Mucosa of rectum (tissue), 2 donors: Measurements from ENCODE around the gene CCNY.
"Not testable (repeated sequence)": the region's sequence is repeated elsewhere in the genome, so short reads cannot be mapped to it uniquely, and the experiment has no call there.

ENCODE experiments used
- H3K27ac ChIP-seq, 2 donors: one replicate each; pipeline ENCODE4 v1.7.0; 2013; ENCODE audit warnings: inconsistent platforms in 2 of 2, low read depth in 2 of 2, low read length in 2 of 2
- H3K27me3 ChIP-seq, 2 donors: one replicate each; pipeline ENCODE4 v1.7.0; 2013; ENCODE audit warnings: low read length in 2 of 2; ENCODE audit not compliant: control insufficient read depth in 2 of 2, insufficient read depth in 2 of 2
- H3K36me3 ChIP-seq, 2 donors: one replicate each; pipeline ENCODE4 v1.7.0; 2013; ENCODE audit warnings: low read length in 2 of 2; ENCODE audit not compliant: control insufficient read depth in 2 of 2, insufficient read depth in 2 of 2
- H3K4me1 ChIP-seq, 2 donors: one replicate each; pipeline ENCODE4 v1.7.0; 2013; ENCODE audit warnings: low read length in 2 of 2, mild to moderate bottlenecking in 1 of 2; ENCODE audit not compliant: control insufficient read depth in 2 of 2, insufficient read depth in 2 of 2
- H3K4me3 ChIP-seq, 2 donors: one replicate each; pipeline ENCODE4 v1.7.0; 2013; ENCODE audit warnings: low read length in 2 of 2
- H3K9ac ChIP-seq, 2 donors: one replicate each; pipeline ENCODE4 v1.7.0; 2013; ENCODE audit warnings: low read length in 2 of 2, low read depth in 1 of 2, mild to moderate bottlenecking in 1 of 2
- H3K9me3 ChIP-seq, 2 donors: one replicate each; pipeline ENCODE4 v1.7.0; 2013; ENCODE audit warnings: low read length in 2 of 2; ENCODE audit not compliant: control insufficient read depth in 2 of 2
- donor health status: healthy.
- donor health status: Normal muscosa, but diverticular disease.

The CCNY gene

DNA sequence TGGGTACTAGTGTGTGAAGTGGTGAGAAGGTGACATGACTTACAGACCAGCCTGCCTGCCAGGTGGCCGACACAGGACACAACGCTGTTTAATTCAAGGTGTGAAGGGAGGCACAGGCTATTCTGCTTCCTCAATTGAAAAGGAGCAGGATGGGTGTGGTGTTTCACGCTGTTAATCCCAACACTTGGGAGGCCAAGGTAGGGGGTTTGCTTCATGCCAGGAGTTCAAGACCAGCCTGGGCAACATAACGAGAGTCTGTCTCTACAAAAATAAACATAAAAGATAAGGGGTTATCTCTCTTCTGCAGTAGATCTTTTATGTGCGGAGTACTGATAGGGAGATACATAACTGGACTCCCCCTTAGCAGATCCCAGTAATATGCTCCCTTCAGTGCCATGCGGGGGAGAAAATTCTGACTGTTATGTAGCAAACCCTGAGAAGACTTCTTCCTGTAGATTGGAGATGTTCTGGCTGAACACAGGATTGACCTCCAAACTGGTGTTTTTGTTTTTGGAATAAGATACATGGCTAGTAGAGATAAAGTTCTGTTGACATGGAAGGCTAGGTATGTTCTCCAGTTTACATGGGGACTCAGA is 63.2 kb downstream of the CCNY start:
- H3K4me3 ChIP-seq: no peak overlapping the region
- H3K9me3 ChIP-seq: no peaks in the 10 kb centered on the region
- H3K4me1 ChIP-seq: no peaks in the 10 kb centered on the region
- H3K27ac ChIP-seq: no peak overlapping the region
- no peak overlapping the region for H3K9ac ChIP-seq
- H3K27me3 ChIP-seq: no peaks in the 10 kb centered on the region
- H3K36me3 ChIP-seq: no peaks in the 10 kb centered on the region

- Histone ChIP-seq H3K27ac (no peak overlapping the region), H3K27me3 (no peaks in the 10 kb centered on the region), H3K9me3 (no peaks in the 10 kb centered on the region), H3K9ac (no peak overlapping the region), H3K4me3 (no peak overlapping the region), H3K4me1 (no peaks in the 10 kb centered on the region), H3K36me3 (no peaks in the 10 kb centered on the region)
Measured at GRCh38 chr10:35400595-35401268, 64.4 kb downstream of the CCNY start.

- H3K36me3 ChIP-seq, H3K9ac ChIP-seq, H3K4me3 ChIP-seq, H3K27me3 ChIP-seq, H3K4me1 ChIP-seq, H3K9me3 ChIP-seq, H3K27ac ChIP-seq: not testable (repeated sequence)
Measured at GRCh38 chr10:35403491-35403890, 67.2 kb downstream of the CCNY start.

DNA sequence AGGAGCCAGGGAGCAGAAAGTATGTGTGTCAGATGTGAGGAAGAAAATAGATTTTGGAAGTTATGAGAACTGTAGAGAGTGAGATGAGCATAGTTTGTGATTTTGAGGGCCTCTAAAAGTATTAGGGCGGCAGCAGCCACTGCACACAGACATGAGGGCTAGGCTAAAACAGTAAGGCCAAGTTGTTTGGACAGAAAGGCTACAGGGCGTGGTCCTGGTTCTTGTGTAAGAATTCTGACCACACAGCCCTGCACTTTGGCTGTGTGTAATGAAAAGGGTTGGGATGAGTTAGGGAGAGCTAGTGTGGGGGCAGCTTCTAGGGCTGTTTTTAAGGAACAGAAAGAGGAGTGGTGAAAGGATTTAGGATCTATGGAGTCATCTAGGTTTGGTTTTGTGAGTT is 67.8 kb downstream of the CCNY start:
- not testable (repeated sequence) for H3K4me3 ChIP-seq, H3K9ac ChIP-seq, H3K4me1 ChIP-seq, H3K9me3 ChIP-seq, H3K27ac ChIP-seq, H3K27me3 ChIP-seq, H3K36me3 ChIP-seq

- H3K27ac ChIP-seq, H3K27me3 ChIP-seq, H3K9me3 ChIP-seq, H3K4me1 ChIP-seq, H3K36me3 ChIP-seq, H3K9ac ChIP-seq, H3K4me3 ChIP-seq: not testable (repeated sequence)
Measured at GRCh38 chr10:35406003-35406630, 69.8 kb downstream of the CCNY start.

DNA sequence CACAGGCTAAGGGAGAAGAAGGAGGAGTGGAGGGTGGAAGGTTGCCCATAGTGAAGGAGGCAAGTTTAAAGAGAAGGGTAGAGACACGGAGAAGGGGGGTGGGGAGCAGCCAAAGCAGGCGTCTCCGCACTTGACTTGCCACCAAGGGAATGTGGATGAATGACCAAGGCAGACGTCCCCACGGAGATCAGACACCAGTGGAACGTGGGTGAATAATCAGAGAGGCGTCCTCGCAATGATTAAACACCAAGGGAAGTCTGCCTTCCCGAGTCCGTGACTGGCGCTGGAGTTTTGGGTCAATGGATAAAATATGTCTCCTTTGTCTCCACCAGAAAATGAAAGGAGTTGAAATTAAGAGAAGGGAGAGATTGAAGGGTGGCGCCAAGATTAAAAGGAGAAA is 71.4 kb downstream of the CCNY start:
- H3K36me3 ChIP-seq, H3K27ac ChIP-seq, H3K4me1 ChIP-seq, H3K9me3 ChIP-seq, H3K9ac ChIP-seq, H3K4me3 ChIP-seq, H3K27me3 ChIP-seq: not testable (repeated sequence)

GRCh38 chr10:35409094-35409582 is 72.8 kb downstream of the CCNY start:
- Histone ChIP-seq H3K9me3 (no peaks in the 10 kb centered on the region), H3K36me3 (no peaks in the 10 kb centered on the region), H3K9ac (no peak overlapping the region), H3K27ac (no peak overlapping the region), H3K27me3 (no peaks in the 10 kb centered on the region), H3K4me1 (peaks cover 2 to 3% of the 10 kb centered on the region in 2 donors), H3K4me3 (no peak overlapping the region)

DNA sequence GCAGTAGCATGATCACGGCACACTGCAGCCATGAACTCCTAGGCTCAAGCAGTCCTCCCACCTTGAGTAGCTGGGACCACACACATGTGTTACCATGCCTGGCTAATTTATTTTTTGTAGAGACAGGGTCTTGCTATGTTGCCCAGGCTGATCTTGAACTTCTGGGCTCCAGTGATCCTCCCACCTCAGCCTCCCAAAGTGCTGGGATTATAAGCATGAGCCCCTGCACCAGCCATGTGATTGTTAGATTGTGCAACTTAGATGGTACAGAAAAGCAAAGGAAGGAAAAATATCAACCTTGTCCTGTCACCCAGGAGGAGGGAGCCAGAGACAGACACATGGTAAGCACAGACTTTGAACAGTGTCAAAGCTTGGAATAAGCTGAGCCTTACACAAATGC is 73.5 kb downstream of the CCNY start:
- no peak overlapping the region for H3K27ac ChIP-seq
- peaks cover 2 to 3% of the 10 kb centered on the region in 2 donors for H3K4me1 ChIP-seq
- H3K27me3 ChIP-seq: no peaks in the 10 kb centered on the region

DNA sequence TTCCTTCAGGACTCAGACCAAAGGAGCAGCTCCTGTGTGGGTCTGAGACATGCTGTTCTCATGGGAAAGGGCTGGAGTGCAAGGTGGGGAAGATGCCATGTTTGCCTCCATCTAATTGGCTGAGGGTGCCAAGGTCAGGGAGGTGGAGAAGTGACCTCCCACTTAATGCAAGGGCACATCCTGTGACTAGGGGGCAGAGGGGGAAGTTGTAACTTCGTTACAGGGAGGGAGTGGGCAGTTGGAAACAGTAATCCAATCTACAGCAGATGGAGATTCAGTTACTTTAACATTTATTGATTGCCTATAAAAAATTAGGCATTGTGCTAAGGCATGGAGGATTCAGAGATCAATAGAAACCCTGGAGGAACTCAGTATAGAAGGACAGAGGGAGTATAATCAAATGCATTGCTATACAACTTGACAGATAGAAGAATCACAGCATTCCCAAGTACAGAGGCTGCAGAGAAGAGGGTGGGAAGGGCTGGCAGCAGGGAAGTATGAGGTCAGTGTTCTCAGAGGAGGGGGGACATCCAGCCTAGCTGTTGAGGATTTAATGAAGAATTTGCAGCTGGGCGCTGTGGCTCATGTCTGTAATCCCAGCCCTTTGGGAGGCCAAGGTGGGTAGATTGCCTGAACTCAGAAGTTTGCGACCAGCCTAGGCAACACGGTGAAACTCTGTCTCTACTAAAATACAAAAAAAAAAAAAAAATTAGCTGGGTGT is 75.9 kb downstream of the CCNY start:
- peaks cover 0 to 2% of the 10 kb centered on the region in 2 donors for H3K36me3 ChIP-seq
- H3K27ac ChIP-seq: no peak overlapping the region
- no peaks in the 10 kb centered on the region for H3K9me3 ChIP-seq
- H3K27me3 ChIP-seq: no peaks in the 10 kb centered on the region
- H3K4me1 ChIP-seq: peaks cover 2 to 3% of the 10 kb centered on the region in 2 donors
- no peak overlapping the region for H3K4me3 ChIP-seq
- no peak overlapping the region for H3K9ac ChIP-seq

More for the DNA sequence above, 73.5 kb downstream of the CCNY start:
- Histone ChIP-seq H3K9me3 (no peaks in the 10 kb centered on the region), H3K36me3 (no peaks in the 10 kb centered on the region), H3K9ac (no peak overlapping the region), H3K4me3 (no peak overlapping the region)

DNA sequence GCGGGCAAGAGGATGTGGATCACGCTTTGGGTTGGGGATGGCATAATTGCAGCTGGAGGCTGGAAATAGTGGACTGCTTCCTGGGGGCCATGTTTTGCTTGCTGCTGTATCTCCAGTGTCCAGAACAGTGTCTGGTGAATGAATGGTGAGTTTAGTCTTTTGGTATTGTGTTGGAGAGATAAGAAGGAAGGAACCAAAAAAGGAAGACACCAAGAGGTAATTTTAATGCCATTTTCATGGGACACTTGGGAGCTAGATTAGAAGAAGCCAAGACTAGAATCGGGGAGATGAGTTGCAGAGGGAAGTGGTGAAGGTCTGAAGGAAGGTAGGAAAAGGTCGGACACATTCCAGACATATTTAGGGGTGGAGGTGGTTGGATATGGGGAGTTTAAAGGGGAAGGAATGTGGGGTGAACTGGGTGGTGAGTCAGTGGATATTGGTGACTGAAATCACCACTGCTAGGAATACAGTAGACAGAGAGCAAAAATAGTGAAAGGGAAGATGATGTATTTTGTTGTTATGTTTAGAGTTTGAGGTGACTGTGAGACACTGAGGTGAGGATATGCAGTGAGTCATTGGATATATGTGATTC is 76.7 kb downstream of the CCNY start:
- no peak overlapping the region for H3K4me3 ChIP-seq
- peaks cover 2 to 3% of the 10 kb centered on the region in 2 donors for H3K4me1 ChIP-seq
- no peak overlapping the region for H3K27ac ChIP-seq
- H3K9me3 ChIP-seq: no peaks in the 10 kb centered on the region
- H3K9ac ChIP-seq: no peak overlapping the region
- peaks cover 0 to 2% of the 10 kb centered on the region in 2 donors for H3K36me3 ChIP-seq
- no peaks in the 10 kb centered on the region for H3K27me3 ChIP-seq
